CD4-positive, alpha-beta T cell (primary cell): ENCODE data around the gene CYTH3. TPM values are rescaled to one million over a fixed set of nuclear protein-coding genes. Genes with fewer than 3 reads are reported as not detected.

ENCODE experiments used
- ATAC-seq: fragments of 200-7000 bp; cut with Tn5 transposase; one replicate; pipeline ENCODE4 v1.10.0; 2022; ENCODE audit warnings: mild to moderate bottlenecking; ENCODE audit not compliant: poor library complexity
- CTCF ChIA-PET: fragments of 350-600 bp; sonication (Branson Sonifier 250); formaldehyde crosslinking; loops from one replicate; lab custom pipeline; 2021; ENCODE audit warnings: antibody characterized with exemption, inconsistent platforms; lab: Charles Lee
- POLR2A ChIA-PET: fragments of 350-600 bp; sonication (Branson Sonifier 250); formaldehyde crosslinking; loops from one replicate; lab custom pipeline; 2021; ENCODE audit warnings: antibody characterized with exemption, inconsistent platforms; lab: Charles Lee
- DNase-seq, 14 experiments: peaks; one replicate each; pipeline ENCODE4 v3.0.0-alpha.2; 2013 to 2020; ENCODE audit warnings: mixed read lengths in 2 of 14
- H3K27ac ChIP-seq, 2 donors: one replicate each; pipeline versions ENCODE4 v1.5.1 to v1.7.0; 2013; ENCODE audit warnings: low read length in 2 of 2, low read depth in 1 of 2, mild to moderate bottlenecking in 1 of 2
- H3K27me3 ChIP-seq, 2 experiments: 1 replicate in 1 of 2; 2 replicates in 1 of 2; pipeline versions ENCODE4 v1.6.1 to v1.7.0; 2013; ENCODE audit warnings: low read length in 2 of 2, control low read depth in 1 of 2, mild to moderate bottlenecking in 1 of 2, moderate library complexity in 1 of 2; ENCODE audit not compliant: insufficient read depth in 2 of 2, control insufficient read depth in 1 of 2
- H3K36me3 ChIP-seq: one replicate; pipeline ENCODE4 v1.6.1; 2013; ENCODE audit warnings: low read length, control low read depth; ENCODE audit not compliant: insufficient read depth
- H3K4me1 ChIP-seq: one replicate; pipeline ENCODE4 v1.6.1; 2013; ENCODE audit warnings: low read length, control low read depth; ENCODE audit not compliant: insufficient read depth
- H3K4me3 ChIP-seq: one replicate; pipeline ENCODE4 v1.5.1; 2013; ENCODE audit warnings: mild to moderate bottlenecking, low read length, moderate library complexity
- H3K9me3 ChIP-seq, 2 experiments: 1 replicate in 1 of 2; 2 replicates in 1 of 2; pipeline versions ENCODE4 v1.6.1 to v1.7.0; 2013; ENCODE audit warnings: low read length in 2 of 2, mild to moderate bottlenecking in 2 of 2, control low read depth in 1 of 2, moderate library complexity in 1 of 2; ENCODE audit not compliant: control insufficient read depth in 1 of 2, insufficient read depth in 1 of 2
- H3K27ac Mint-ChIP-seq: one replicate; pipeline ENCODE4 v1.8.0; 2020; ENCODE audit warnings: mixed read lengths
- H3K27me3 Mint-ChIP-seq: one replicate; pipeline ENCODE4 v1.8.0; 2021; ENCODE audit warnings: mixed read lengths
- H3K36me3 Mint-ChIP-seq: one replicate; pipeline ENCODE4 v1.8.0; 2021; ENCODE audit warnings: low read depth, mixed read lengths
- H3K4me1 Mint-ChIP-seq: one replicate; pipeline ENCODE4 v1.8.0; 2021; ENCODE audit warnings: low read depth, mixed read lengths
- H3K4me3 Mint-ChIP-seq: one replicate; pipeline ENCODE4 v1.8.0; 2020; ENCODE audit warnings: mild to moderate bottlenecking, mixed read lengths
- H3K9me3 Mint-ChIP-seq: one replicate; pipeline ENCODE4 v1.8.0; 2020; ENCODE audit warnings: mixed read lengths
- intact Hi-C, 2 experiments: fragments of 100-400 bp; cut with DNase I in 1 of 2; cut with micrococcal nuclease in 1 of 2; formaldehyde crosslinking; loops; one replicate each; pipeline versions ENCODE4 v1.15.1 to v1.9.0; 2023 to 2025; cut with DNase I, micrococcal nuclease
- total RNA-seq, 174 experiments: library from RNA in 2 of 174; stranded (reverse) in 2 of 174; gene quantifications; one replicate each; pipeline ENCODE4 v1.2.3 and lab custom pipeline; 2021 to 2026
- TF ChIP-seq, protein P1 (sequence below): fragments of 200-600 bp; IDR thresholded peaks from one replicate; pipeline ENCODE4 v1.8.0; 2022; ENCODE audit warnings: antibody characterized with exemption, mild to moderate bottlenecking

CYTH3 gene
- total RNA-seq, 2 experiments from 2014 or later: 7.6 to 9.1 TPM

DNA sequence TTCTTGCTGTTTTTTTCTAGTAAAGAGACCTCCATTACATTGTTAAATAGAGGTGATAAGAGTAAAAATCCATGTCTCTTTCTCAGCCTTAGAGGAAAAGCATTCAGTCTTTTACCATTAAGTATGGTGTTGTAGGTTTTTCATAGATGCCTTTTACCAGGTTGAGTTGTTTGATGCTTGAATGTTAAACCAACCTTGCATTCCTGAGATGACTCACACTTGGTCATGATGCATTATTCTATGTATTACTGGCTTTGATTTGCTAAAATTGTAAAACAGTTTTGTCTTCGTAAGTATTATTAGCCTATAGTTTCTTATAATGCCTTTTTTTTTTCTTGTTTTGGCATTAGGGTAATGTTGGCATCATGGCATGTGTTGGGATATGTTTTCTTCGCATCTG lies 151.3 kb downstream of the CYTH3 start:
- no peaks in the 10 kb centered on the region for H3K27me3 Mint-ChIP-seq
- H3K27ac Mint-ChIP-seq: no peak overlapping the region
- Histone ChIP-seq H3K4me3 (no peak overlapping the region), H3K27ac (no peak overlapping the region), H3K4me1 (peaks cover 3% of the 10 kb centered on the region), H3K9me3 (peaks cover 8 to 16% of the 10 kb centered on the region in 2 experiments), H3K27me3 (no peaks in the 10 kb centered on the region), H3K36me3 (peaks cover 72% of the 10 kb centered on the region)
- POLR2A ChIA-PET: no interaction called here
- DNase-seq (no peak), ATAC-seq (no peak)
- TF ChIP-seq, protein P1, sequence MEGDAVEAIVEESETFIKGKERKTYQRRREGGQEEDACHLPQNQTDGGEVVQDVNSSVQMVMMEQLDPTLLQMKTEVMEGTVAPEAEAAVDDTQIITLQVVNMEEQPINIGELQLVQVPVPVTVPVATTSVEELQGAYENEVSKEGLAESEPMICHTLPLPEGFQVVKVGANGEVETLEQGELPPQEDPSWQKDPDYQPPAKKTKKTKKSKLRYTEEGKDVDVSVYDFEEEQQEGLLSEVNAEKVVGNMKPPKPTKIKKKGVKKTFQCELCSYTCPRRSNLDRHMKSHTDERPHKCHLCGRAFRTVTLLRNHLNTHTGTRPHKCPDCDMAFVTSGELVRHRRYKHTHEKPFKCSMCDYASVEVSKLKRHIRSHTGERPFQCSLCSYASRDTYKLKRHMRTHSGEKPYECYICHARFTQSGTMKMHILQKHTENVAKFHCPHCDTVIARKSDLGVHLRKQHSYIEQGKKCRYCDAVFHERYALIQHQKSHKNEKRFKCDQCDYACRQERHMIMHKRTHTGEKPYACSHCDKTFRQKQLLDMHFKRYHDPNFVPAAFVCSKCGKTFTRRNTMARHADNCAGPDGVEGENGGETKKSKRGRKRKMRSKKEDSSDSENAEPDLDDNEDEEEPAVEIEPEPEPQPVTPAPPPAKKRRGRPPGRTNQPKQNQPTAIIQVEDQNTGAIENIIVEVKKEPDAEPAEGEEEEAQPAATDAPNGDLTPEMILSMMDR: no peak
- CTCF ChIA-PET: no interaction called here
- H3K9me3 Mint-ChIP-seq: peaks cover 9% of the 10 kb centered on the region
- intact Hi-C loops: no loop called here
- no peak overlapping the region for H3K4me3 Mint-ChIP-seq
- peaks cover 94% of the 10 kb centered on the region for H3K36me3 Mint-ChIP-seq
- H3K4me1 Mint-ChIP-seq: peaks cover 25% of the 10 kb centered on the region

DNA sequence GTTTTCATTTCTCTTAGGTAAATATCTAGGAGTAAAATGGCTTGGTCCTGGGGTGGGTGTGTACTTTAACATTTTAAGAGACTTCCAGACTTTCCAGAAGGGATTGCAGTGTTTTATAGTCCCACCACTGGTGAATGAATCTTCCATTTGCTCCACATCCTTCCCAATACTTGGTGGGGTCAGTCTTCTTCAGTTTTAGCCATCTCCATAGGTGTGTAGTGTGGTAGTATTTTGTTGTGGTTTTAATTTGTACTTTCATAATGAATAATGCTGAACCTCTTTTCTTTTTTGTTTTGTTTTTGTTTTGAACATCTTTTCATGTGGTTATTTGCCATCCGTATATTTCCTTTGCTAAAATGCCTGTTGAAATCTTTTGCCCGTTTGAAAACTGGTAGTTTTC lies 154.9 kb downstream of the CYTH3 start:
- ATAC-seq: no peak
- Mint-ChIP-seq H3K4me3 (no peak overlapping the region), H3K27ac (peak overlapping the region; percentile 39), H3K9me3 (peaks cover 9% of the 10 kb centered on the region), H3K36me3 (peaks cover 95% of the 10 kb centered on the region), H3K27me3 (no peaks in the 10 kb centered on the region), H3K4me1 (peaks cover 25% of the 10 kb centered on the region)
- CTCF ChIA-PET: interaction anchor here (0.6 kb wide), 1 partner anchor 61 kb away, joined by 3 read pairs; no protein-coding TSS in a partner anchor
- peaks cover 3% of the 10 kb centered on the region for H3K4me1 ChIP-seq
- POLR2A ChIA-PET: no interaction called here
- H3K4me3 ChIP-seq: no peak overlapping the region
- intact Hi-C loops: no loop called here
- H3K9me3 ChIP-seq: peaks cover 8 to 11% of the 10 kb centered on the region in 2 experiments
- TF ChIP-seq, protein P1: no peak
- no peaks in the 10 kb centered on the region for H3K27me3 ChIP-seq
- no peak overlapping the region for H3K27ac ChIP-seq
- H3K36me3 ChIP-seq: peaks cover 88% of the 10 kb centered on the region
- peak in 1 of 14 experiments; percentile 21 for DNase-seq

DNA sequence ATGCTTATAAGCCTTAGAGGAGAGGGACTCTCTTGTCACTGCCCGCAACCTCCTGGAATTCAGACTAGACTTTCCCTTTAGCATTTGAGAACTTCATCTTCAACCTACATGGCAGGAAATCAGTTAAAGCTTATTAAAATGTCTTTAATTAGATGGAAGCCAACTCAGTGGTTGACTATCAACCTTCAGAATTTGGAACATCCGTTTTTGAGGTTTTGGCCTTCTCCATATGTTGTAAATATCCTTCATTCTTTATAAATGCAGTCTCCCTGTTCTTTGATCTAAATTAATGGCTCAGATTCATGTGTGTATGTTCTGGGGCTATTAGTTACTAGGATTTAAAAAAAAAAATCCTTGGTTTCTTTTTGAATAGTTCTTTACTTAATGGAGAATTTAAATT lies 156.2 kb downstream of the CYTH3 start:
- Histone ChIP-seq H3K4me1 (peaks cover 3% of the 10 kb centered on the region), H3K27ac (no peak overlapping the region), H3K4me3 (no peak overlapping the region), H3K36me3 (peaks cover 84% of the 10 kb centered on the region), H3K9me3 (peaks cover 3 to 11% of the 10 kb centered on the region in 2 experiments), H3K27me3 (no peaks in the 10 kb centered on the region)
- DNase-seq (no peak), ATAC-seq (no peak)
- H3K4me3 Mint-ChIP-seq: no peak overlapping the region
- no peaks in the 10 kb centered on the region for H3K27me3 Mint-ChIP-seq
- peaks cover 3% of the 10 kb centered on the region for H3K9me3 Mint-ChIP-seq
- H3K27ac Mint-ChIP-seq: no peak overlapping the region
- ChIA-PET POLR2A (no interaction called here), CTCF (no interaction called here)
- TF ChIP-seq, protein P1: no peak
- peaks cover 18% of the 10 kb centered on the region for H3K4me1 Mint-ChIP-seq
- H3K36me3 Mint-ChIP-seq: peaks cover 92% of the 10 kb centered on the region
- intact Hi-C loops: no loop called here

Other genes with a start within 250 kb of the CYTH3 start
- gene ANKRD61, start 241.2 kb downstream of the CYTH3 start, total RNA-seq: not detected
- gene EIF2AK1, start 213.4 kb downstream of the CYTH3 start, total RNA-seq: 10 to 100 TPM; 51.9 to 53.6 TPM
- 10 to 100 TPM; 34.6 to 37.2 TPM for gene USP42, start 167.7 kb downstream of the CYTH3 start, total RNA-seq
- gene FAM220A, start 76.3 kb upstream of the CYTH3 start, total RNA-seq: 10 to 100 TPM in 1 of 2 experiments, 1 to 10 TPM in 1; 8.6 to 11.0 TPM
- gene RAC1, start 101.9 kb upstream of the CYTH3 start, total RNA-seq: 10 to 100 TPM; 57.6 to 66.4 TPM
- 10 to 100 TPM; 22.0 to 22.9 TPM for gene DAGLB, start 175.3 kb upstream of the CYTH3 start, total RNA-seq
- gene KDELR2, start 211.5 kb upstream of the CYTH3 start, total RNA-seq: 10 to 100 TPM; 29.6 to 29.7 TPM